ENCODE measurements around the gene GLTP.
"Not testable (repeated sequence)": the region's sequence is repeated elsewhere in the genome, so short reads cannot be mapped to it uniquely, and the experiment has no call there.

Gene GLTP

DNA sequence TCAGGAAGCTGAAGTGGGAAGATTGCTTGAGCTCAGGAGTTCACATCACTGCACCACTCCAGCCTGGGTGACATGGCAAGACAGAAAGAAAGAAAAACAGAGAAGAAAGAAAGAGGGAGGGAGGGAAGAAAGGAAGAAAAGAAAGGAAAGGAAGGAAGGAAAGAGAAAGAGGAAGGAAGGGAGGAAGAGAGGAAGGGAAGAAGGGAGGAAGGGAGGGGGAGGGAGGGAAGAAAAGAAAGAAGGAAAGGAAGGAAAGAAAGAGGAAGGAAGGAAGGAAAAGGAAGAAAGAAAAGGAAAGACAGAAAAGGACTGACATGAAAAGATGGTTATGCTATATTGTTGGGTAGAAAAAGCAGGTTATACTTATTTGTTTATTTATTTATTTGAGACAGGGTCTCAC is 3.9 kb downstream of the GLTP start:
- no peak for DNase-seq

DNA sequence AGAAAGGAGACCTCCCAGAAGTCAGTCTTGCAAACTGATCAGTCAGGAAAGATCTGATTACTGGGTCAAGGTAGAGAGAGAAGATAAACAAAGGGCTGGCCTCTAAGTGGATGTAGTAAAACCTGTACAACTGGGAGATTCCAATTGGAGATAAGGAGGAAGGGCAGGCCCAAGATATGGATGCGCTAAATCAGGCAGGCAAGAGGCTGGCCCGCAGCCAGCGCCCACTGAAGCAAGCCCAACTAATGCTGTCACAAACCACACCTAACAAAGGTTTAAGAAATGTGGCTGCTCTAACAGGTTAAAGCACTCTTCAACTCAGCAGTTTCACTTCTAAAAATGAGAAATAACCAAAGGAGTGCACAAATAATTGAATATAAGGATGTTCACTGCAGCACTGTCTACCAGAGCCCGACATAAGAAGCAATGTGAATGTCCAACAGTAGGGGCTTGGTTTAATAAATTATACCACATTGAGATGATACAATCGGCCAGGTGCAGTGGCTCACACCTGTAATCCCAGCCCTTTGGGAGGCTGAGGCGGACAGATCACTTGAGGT is 4.7 kb downstream of the GLTP start:
- DNase-seq, result no peak

GRCh38 chr12:109873653-109874052 is 6.7 kb downstream of the GLTP start:
- no peak for DNase-seq

DNA sequence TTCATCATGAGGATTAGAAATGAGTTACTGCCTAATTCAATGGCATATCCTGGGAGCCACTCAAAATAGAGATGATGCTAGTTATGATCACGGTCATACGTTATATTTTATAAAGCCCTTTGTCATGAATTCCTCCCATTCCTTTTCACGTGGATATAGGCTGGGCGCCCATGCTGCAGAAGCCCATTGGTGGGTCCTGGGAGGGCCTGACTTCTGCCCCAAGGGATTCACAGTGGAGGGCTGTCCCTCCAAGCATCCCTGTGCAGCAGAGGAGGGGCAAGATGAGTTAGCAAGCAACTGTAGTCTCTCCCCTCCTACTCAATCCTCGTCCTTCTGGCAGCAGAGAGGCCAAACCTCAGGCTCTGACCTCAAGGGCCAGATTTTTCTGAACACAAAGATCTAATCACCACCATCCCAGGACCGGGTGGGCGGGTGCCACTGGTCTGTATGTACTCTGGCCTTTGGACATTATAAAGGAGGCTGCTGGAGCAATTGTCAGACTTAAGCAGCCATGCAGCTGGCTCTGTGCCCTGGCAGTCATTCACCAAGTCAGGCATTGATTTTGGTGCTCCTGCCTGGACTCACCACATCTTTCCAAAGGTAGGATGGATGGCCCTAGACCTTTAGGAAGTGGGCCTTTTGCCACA is 8.6 kb downstream of the GLTP start:
- DNase-seq, result no peak

DNA sequence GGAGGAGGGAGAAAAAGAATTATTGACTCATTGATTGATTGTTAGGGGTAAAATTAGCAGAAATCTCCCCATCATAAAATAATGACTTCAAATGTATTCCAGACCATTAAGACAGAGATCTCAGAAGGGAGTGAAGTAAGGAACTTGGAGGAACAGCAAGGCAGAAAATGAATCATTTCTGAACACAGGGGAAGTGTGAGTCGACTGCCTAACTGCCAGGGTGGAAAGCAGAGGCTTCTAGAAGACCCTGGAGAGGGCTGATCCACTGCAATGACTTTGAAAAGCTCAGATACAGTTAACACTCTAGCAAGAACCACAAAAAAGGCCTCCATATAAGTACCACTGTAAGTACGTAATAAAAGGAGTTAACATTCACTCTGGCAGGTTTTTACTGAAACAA is 9.7 kb downstream of the GLTP start:
- no peak for DNase-seq

DNA sequence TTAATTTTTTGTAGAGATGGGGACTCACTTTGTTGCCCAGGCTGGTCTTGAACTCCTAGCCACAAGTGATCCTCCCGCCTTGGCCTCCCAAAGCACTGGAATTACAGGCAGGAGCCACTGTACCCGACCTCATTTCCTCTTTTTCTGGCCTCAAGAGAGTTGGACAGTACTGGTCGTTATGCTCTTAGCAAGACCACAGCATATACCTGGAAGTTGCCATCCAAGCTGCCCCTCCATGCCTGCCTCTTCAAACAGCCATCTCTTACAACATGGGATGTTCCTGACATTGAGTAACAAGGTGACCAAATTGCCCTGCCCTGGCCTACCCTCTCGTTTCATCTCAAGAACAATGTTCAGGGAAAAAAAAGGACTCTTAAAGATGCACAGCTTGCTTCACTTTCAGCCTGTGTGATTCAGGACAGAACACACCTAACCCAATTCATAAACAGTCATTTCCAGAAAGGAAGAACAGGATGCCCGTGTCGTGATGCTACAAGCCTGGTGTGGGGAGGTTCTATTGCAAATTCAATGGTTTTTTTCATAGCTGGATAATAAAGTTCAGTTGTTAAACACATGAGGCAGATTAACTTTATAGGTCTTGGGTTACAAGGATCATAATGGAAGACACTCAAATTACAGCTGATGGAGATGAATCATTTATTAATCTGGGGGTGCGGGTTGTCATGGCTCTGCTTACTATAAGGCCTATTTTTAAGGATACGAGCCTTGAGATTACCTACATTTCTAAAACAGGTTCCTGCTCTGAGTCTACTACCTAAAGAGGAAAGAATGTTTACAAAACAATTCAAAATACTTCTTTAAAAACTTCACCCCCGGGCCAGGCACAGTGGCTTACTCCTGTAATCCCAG is 11.9 kb downstream of the GLTP start:
- DNase-seq, result no peak

DNA sequence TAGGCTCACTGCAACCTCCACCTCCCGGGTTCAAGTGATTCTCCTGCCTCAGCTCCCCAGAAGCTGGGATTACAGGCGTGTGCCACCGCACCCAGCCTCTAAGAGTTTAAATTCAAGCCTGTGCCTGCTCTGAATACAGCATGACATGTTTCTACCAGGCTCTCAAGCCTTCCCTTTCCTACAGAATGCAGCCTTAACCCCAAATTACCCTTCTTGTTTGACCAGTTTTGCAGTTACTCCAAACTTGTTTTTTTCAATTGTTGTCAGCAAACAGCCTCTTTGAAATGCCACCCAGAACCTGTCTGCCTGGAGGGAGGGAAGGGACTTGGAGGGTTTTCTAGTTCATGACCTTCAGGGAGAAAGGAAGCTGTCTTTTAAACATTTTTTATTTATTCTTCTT is 15.4 kb downstream of the GLTP start:
- no peak for DNase-seq

DNA sequence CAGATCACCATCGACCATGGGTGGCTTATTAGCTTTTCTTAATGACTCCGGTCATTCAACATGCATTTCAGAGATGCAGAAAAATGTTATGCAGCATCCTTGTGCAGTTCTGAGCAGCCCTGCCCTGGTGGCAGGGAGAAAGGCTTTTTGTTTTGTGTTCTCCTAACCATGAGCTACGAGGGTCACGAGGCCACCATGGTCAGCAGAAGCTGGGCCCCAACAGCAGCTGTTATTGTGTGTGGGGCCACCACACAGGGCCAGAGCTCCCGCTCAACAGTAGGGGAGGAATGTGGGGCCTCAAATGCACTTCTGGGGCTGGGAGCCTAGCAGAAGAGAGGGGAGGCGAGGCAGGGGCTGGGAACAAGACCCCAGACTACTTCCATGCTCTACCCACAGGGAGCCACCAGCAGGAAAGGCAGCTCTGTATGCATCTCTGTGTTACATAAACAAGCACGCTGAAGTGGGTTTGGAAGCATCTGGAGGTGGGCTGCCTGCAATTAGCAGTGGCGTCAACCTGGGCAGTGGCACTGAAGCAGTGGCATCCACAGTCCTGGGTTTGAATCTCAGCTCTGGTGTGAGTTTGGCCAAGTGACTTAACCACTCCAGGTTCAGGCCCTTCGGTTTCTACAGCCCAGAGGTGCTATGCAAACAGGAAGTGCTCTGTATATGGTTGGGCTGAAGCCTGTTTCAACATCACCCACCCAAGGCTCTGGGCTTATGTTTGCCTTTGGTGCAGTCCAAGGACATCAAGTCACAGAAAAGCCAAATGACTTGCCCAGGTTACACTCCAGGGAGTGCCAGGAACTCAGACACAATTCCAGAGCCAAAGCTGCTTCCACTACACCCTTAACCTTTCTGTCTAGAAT is 16.3 kb downstream of the GLTP start:
- peak; percentile 42 for DNase-seq

DNA sequence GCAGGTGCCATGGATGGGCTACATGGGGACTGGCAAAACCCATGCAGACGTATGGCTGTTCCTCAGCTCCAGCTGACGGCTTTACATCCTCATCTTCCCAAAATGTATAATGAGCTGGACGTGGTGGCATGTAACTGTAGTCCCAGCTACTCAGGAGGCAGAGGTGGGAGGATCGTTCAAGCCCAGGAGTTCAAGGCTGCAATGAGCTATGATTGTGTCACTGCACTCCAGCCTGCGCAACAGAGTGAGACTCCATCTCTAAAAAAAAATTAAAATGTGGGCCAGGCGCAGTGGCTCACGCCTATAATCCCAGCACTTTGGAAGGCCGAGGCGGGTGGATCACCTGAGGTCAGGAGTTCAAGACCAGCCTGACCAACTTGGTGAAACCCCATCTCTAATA is 17.9 kb downstream of the GLTP start:
- not testable (repeated sequence) for DNase-seq

DNA sequence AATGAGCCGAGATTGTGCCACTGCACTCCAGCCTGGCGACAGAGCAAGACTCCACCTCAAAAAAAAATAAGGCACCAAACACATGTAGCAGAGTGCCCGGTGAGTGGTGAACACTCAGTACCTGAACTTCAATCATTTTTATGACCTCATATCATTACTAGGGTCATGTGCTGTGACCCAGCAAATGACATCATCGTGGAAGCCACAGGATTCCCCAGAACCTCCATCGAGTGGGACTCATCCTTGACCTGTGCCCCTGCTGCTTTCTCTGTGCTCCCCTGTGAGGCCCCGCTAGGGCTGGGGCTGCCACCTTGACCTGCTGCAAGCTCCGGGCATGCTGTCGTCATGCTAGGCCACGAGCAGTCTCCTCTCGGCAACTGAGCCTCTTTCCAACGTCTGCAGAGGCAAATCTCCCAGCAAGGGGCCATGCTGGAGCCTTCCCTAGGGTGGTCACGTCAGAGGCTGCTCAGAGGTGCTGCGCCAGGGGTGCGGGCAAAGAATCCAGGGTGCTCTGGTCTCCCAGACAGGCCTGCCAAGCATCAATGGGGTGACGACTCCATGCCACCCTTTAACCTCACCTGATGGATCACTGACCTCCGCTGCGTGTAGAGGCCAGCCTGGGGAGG is 18.5 kb downstream of the GLTP start:
- DNase-seq, result no peak

DNA sequence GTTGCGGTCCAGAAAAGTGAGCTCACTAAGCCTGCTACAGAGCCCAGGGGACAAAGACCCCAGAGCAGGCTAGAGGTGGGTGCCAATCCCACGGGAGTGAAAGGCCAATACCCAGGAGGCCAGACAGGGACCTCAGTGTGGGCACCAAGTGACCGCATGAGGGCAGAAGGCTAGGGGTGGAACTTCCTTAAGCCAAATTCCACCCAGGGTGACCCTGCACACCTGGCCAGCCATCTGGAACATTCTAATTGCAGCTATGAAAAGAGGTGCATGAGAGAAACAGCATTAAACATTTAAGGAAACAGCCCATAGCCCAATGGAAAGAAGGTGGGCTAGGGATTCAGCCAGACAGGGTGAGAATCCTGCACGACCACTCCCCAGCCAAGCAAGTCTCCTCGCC is 19.4 kb downstream of the GLTP start:
- DNase-seq, result no peak

DNA sequence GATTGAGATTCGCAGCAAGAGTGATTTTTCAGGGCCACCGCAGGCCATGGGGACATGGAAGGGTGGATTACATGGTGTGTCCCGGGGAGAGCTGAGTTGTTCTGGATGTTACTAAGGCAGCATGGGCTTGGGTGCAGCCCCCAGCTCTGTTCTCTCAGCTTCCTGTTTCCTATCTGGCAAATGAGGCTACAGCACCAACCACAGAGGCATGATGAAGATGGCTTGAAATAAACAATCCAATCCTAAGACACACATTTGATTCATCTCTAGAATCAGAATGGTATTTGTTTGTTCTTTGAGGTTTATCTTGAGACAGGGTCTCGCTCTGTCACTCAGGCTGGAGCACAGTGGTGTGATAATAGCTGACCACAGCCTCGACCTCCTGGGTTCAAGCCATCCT is 21.6 kb downstream of the GLTP start:
- no peak for DNase-seq

DNA sequence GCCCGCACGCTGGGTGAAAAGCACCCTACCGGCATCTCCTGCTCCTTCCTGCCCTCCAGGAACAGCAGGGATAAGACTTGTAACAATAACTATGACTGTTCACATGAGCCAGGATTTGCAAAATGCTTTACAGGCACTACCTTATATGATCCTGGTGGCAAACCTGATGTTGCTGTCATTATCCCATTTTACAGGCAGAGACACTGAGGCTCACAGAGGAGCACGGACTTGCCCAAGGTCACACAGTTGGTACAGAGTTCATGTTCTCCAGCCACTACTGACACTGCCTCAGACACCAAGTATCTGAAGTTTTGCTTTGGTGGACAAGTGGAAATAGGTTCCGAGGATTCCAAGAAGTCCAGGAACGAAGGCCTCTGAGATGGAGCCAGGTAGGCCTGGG is 22.6 kb downstream of the GLTP start:
- no peak for DNase-seq

- DNase-seq, result no peak
Measured at GRCh38 chr12:109855377-109855776, 25.0 kb downstream of the GLTP start.

DNA sequence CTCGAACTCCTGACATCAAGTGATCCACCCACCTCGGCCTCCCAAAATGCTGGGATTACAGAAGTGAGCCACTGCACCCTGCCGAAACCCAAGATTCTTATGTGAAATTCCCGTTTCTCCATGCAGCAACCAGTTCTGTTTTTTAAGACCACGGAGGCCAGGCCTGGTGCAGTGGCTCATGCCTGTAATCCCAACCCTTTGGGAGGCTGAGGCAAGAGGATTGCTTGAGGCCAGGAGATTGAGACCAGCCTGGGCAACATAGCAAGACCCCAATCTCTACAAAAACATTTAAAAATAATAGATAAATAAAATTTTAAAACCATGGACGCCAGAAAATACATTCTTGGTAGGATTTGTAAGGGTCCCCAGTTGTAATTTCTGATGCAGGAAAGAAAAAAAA is 29.8 kb downstream of the GLTP start:
- not testable (repeated sequence) for DNase-seq

DNA sequence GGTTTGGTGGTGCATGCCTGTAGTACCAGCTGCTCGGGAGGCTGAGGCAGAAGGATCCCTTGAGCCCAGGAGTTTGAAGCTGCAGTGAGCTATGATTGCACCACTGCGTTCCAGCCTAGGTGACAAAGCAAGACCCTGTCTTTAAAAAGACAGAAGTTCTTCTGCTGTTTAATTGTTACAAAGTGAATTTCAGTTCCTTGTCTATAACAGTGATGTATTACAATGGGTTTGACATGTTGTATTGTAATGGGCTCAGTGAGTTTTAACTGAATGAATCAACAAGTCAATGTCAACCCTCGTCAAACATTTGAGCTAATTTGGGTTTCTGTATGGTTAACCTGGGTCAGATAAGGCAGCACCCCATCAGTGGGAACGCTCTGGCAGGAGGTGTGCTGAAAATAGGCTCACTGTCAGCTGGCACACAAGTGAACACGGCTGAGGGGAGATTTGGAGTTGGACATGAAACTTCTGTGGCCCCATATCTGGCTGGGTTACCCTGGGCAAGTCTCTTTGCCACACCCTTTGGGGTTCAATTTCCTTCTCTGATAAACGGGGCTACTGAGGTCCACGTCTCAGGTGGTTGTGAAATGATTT is 33.1 kb downstream of the GLTP start:
- no peak for DNase-seq

- no peak for DNase-seq
Measured at GRCh38 chr12:109845824-109846205, 34.5 kb downstream of the GLTP start.

DNA sequence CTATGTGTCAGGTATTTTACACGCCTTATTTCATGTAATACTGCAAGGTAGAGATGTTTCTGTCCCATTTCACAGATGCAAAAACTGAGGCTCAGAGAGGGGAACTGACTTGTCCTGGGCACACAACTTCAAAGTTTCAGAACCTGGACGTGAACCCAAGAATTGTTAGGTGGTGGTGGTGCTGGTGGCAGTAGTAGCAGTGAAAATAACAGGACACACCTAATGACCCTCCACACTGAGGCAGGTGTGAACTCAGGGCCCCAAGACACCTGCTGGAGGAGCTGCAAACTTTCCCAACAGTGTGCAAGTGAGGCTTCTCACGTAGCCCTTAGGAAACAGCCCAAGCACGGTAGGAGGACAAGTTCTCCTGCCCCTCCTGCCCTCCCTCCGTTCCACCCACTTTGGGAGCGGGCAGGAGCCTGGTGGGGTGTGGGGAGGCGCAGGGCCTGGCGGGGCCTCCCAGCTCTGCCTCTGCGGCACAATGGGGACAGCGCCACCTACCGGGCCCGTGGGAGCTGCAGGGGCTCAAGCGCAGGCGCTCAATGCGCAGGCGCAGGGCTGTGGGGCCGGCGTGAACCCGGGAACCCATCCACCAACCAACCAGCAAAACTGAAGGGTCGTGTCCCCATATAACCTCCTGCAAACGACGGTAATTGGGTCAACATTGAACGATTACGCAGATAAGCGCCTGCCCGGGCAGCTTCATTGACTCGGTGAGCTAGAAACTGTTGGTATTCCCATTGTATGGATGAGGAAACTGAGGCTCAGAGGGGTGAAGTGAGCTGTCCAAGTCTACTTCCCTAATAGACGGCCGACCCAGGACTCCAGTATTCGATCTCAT is 35.1 kb downstream of the GLTP start:
- DNase-seq, result peak; percentile 83

DNA sequence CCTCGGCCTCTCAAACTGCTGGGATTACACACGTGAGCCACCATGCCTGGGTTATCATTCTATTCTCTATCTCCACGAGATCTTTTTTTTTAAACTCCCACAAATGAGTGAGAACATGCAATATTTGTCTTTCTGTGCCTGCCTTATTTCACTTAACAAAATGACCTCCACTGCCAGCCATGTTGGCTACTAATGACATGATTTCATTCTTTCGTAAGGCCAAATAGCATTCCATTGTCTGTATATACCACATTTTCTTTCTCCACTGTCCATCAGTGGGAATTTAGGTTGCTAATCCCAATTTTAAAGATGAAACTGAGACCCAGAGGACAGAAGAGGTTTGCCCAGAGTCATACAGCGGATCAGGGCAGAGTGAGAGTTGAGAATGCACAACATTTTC is 36.2 kb downstream of the GLTP start:
- DNase-seq, result no peak

DNA sequence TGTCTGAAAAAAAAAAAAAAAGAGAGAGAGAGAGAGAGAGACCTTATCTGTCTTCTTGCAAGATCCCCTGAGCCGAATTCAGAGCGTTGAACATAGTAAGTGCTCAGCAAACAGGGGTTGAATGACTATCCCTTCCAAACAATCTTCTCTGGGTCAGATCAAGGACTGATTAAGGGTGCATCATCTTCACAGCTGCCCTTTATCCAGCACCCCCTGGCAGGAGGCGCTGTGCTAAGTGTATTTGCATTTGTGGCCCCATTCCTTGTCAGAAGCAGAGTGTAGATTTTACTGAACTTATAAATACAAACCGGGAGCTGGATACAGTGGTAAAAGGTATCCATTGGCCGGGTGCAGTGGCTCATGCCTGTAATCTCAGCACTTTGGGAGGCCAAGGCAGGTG is 38.3 kb downstream of the GLTP start:
- no peak for DNase-seq

DNA sequence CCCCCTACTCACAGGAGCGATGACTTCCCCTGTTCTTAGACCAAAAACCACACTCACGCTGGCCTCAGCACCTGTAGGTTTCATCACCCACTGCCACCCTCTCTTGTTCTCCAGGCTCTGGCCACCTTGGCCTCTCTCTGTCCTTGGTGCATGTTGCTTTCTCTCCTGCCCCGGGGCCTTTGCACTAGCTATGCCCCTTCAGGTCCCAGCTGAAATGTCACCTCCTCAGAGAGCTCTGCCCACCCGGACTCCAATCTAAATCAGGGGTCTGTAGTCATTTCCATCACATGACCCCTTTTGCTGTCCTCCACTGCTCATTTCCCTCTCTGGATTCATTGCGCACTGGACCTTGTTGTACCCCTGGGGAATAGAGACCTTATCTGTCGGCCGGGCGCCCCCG is 39.0 kb downstream of the GLTP start:
- no peak for DNase-seq

Measured in CD4-positive, alpha-beta T cell treated with Interleukin-15 for 1 hour (primary cell).